ENCODE results near the gene TRIM28. TPM values are rescaled to one million over a fixed set of nuclear protein-coding genes. Genes with fewer than 3 reads are reported as not detected.

Gene TRIM28
- total RNA-seq, 1 experiment from 2014 or later, result 863 TPM

Small RNA genes lying within 50 kb of the gene (microRNA-seq; reads per million reads assigned to microRNA genes)
- gene MIR6807, result 9.8 reads per million, percentile 48 among the genes with 10 or more reads in this experiment

Other genes with a start within 250 kb of the TRIM28 start
- gene ERVK3-1, start 238.7 kb upstream of the TRIM28 start, total RNA-seq (2022), result 61.3 and 66.1 TPM in 2 replicates
- 4.0 and 4.3 TPM in 2 replicates for gene ZSCAN22, start 217.1 kb upstream of the TRIM28 start, total RNA-seq (2022)
- gene A1BG, start 190.6 kb upstream of the TRIM28 start, total RNA-seq (2022), result 1.6 and 2.8 TPM in 2 replicates
- 1.6 and 1.7 TPM in 2 replicates for gene ZNF497, start 181.3 kb upstream of the TRIM28 start, total RNA-seq (2022)
- gene ZNF837, start 163.0 kb upstream of the TRIM28 start, total RNA-seq (2022), result 2.2 and 2.3 TPM in 2 replicates
- gene RPS5, start 156.8 kb upstream of the TRIM28 start, total RNA-seq (2022), result 1,436 and 1,611 TPM in 2 replicates
- gene RNF225, start 148.4 kb upstream of the TRIM28 start, total RNA-seq (2022), result 0.73 and 1.3 TPM in 2 replicates
- gene ZNF584, start 135.4 kb upstream of the TRIM28 start, total RNA-seq (2022), result 4.9 and 5.7 TPM in 2 replicates
- not detected in 2 replicates for gene ZNF132, start 103.9 kb upstream of the TRIM28 start, total RNA-seq (2022)
- 4.6 and 6.8 TPM in 2 replicates for gene ZNF324B, start 92.4 kb upstream of the TRIM28 start, total RNA-seq (2022)
- 9.8 and 10.6 TPM in 2 replicates for gene ZNF324, start 77.0 kb upstream of the TRIM28 start, total RNA-seq (2022)
- 8.6 and 9.7 TPM in 2 replicates for gene ZNF446, start 67.7 kb upstream of the TRIM28 start, total RNA-seq (2022)
- 10.3 and 12.5 TPM in 2 replicates for gene SLC27A5, start 32.1 kb upstream of the TRIM28 start, total RNA-seq (2022)
- gene ZBTB45, start 24.3 kb upstream of the TRIM28 start, total RNA-seq (2022), result 14.6 and 14.8 TPM in 2 replicates
- gene CHMP2A, start 11.0 kb downstream of the TRIM28 start, total RNA-seq (2022), result 110 and 112 TPM in 2 replicates
- 133 and 139 TPM in 2 replicates for gene UBE2M, start 14.5 kb downstream of the TRIM28 start, total RNA-seq (2022)
- gene MZF1, start 29.3 kb downstream of the TRIM28 start, total RNA-seq (2022), result 20.4 and 25.6 TPM in 2 replicates